Measurements from ENCODE around the gene LEKR1.

LEKR1 gene

GRCh38 chr3:157056035-157056434, 229.9 kb downstream of the LEKR1 start:
- Histone ChIP-seq H3K27ac (ENCODE audit: extremely low read depth, low read depth, low read length) (no peak overlapping the region), H3K4me1 (ENCODE audit: control insufficient read depth, insufficient read depth, low read length) (no peaks in the 10 kb centered on the region), H3K36me3 (ENCODE audit: control insufficient read depth in 2 of 2, insufficient read depth in 1 of 2, low read length in 2 of 2) (no peaks in the 10 kb centered on the region), H3K9me3 (ENCODE audit: control insufficient read depth, insufficient read depth, low read depth, low read length) (no peaks in the 10 kb centered on the region), H3K4me3 (ENCODE audit: low read depth, low read length) (no peak overlapping the region)
- TF ChIP-seq ZNF148 (tag by site-specific recombination; IDR thresholded peaks at IDR 0.05; ENCODE audit: borderline replicate concordance) (no peak), ZNF169 (tag by site-specific recombination; IDR thresholded peaks at IDR 0.05) (no peak), ZNF521 (tag by site-specific recombination; IDR thresholded peaks at IDR 0.05) (no peak), ZNF555 (tag by site-specific recombination; conservative IDR thresholded peaks at IDR 0.05) (no peak), ZNF449 (tag by site-specific recombination; IDR thresholded peaks at IDR 0.05) (no peak)
- POLR2A ChIA-PET: no interaction called here
- CTCF ChIA-PET: no interaction called here

DNA sequence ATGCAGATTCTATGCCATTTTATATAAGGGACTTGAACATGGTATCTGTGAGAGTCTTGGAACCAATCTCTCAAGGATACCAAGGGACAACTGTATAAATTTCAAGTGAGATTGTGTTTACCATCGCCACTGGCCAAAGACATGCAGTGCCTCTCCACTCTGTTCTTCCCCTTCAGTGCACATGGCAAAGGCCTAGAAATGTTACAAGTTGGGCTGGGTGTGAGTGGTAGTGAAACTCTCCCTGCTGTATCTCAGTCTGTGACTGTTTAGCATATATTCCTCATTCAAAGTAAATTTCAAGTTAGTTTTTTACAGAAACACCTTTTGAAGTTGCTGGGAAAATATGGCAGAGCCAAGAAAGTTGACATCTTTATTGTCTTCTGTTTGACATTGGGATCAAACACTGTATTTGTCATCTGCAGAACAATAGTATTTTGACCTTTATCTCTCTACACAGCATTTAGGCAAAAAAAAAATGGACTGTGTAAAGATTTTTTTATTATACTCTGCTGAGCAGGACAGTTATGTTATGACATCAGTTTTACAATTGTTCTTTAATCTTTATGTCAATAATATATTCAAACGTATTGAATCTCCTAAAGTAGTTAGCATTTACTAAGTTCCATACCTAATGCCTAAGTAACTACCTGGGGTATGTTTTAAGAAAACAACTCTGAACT, 232.4 kb downstream of the LEKR1 start:
- H3K36me3 ChIP-seq (ENCODE audit: control insufficient read depth in 2 of 2, insufficient read depth in 1 of 2, low read length in 2 of 2): no peaks in the 10 kb centered on the region
- CTCF ChIA-PET: no interaction called here
- no peaks in the 10 kb centered on the region for H3K4me1 ChIP-seq (ENCODE audit: control insufficient read depth, insufficient read depth, low read length)
- H3K27ac ChIP-seq (ENCODE audit: extremely low read depth, low read depth, low read length): no peak overlapping the region
- peak; percentile 6; the same call in 1 of the 2 replicates for TF ChIP-seq PRDM6 (tag by site-specific recombination; IDR thresholded peaks at IDR 0.05)
- TF ChIP-seq ZNF48 (tag by site-specific recombination; IDR thresholded peaks at IDR 0.05): no peak
- POLR2A ChIA-PET: no interaction called here
- H3K9me3 ChIP-seq (ENCODE audit: control insufficient read depth, insufficient read depth, low read depth, low read length): no peaks in the 10 kb centered on the region
- no peak overlapping the region for H3K4me3 ChIP-seq (ENCODE audit: low read depth, low read length)

- H3K4me3 ChIP-seq (ENCODE audit: low read depth, low read length): no peak overlapping the region
- H3K27ac ChIP-seq (ENCODE audit: extremely low read depth, low read depth, low read length): no peak overlapping the region
- H3K9me3 ChIP-seq (ENCODE audit: control insufficient read depth, insufficient read depth, low read depth, low read length): no peaks in the 10 kb centered on the region
- H3K4me1 ChIP-seq (ENCODE audit: control insufficient read depth, insufficient read depth, low read length): no peaks in the 10 kb centered on the region; the same call in 1 of the 2 replicates
- no peaks in the 10 kb centered on the region for H3K36me3 ChIP-seq (ENCODE audit: control insufficient read depth in 2 of 2, insufficient read depth in 1 of 2, low read length in 2 of 2)
- ChIA-PET POLR2A (no interaction called here), CTCF (no interaction called here)
- TF ChIP-seq ZNF776 (tag by site-specific recombination; IDR thresholded peaks at IDR 0.05; ENCODE audit: borderline replicate concordance): no peak
- no peak for TF ChIP-seq ZNF362 (tag by site-specific recombination; IDR thresholded peaks at IDR 0.05)
- TF ChIP-seq ZNF184 (tag by site-specific recombination; IDR thresholded peaks at IDR 0.05): no peak
- no peak for TF ChIP-seq ZNF157 (tag by site-specific recombination; IDR thresholded peaks at IDR 0.05)
- TF ChIP-seq, protein P1, sequence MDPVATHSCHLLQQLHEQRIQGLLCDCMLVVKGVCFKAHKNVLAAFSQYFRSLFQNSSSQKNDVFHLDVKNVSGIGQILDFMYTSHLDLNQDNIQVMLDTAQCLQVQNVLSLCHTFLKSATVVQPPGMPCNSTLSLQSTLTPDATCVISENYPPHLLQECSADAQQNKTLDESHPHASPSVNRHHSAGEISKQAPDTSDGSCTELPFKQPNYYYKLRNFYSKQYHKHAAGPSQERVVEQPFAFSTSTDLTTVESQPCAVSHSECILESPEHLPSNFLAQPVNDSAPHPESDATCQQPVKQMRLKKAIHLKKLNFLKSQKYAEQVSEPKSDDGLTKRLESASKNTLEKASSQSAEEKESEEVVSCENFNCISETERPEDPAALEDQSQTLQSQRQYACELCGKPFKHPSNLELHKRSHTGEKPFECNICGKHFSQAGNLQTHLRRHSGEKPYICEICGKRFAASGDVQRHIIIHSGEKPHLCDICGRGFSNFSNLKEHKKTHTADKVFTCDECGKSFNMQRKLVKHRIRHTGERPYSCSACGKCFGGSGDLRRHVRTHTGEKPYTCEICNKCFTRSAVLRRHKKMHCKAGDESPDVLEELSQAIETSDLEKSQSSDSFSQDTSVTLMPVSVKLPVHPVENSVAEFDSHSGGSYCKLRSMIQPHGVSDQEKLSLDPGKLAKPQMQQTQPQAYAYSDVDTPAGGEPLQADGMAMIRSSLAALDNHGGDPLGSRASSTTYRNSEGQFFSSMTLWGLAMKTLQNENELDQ (tag by site-specific recombination; IDR thresholded peaks at IDR 0.05; ENCODE audit: low read depth): no peak
- no peak for TF ChIP-seq ZNF404 (tag by site-specific recombination; IDR thresholded peaks at IDR 0.05)
- no peak for TF ChIP-seq ZBTB1 (tag by site-specific recombination; IDR thresholded peaks at IDR 0.05)
- TF ChIP-seq ZNF350 (tag by site-specific recombination; IDR thresholded peaks at IDR 0.05): no peak
- TF ChIP-seq KLF7 (tag by site-specific recombination; IDR thresholded peaks at IDR 0.05; ENCODE audit: borderline replicate concordance): no peak
- TF ChIP-seq ZNF24 (tag by site-specific recombination; IDR thresholded peaks at IDR 0.05): no peak
- no peak for TF ChIP-seq ZNF513 (tag by site-specific recombination; IDR thresholded peaks at IDR 0.05)
- TF ChIP-seq ZNF624 (tag by site-specific recombination; IDR thresholded peaks at IDR 0.05): no peak
- no peak for TF ChIP-seq MYNN (tag by site-specific recombination; IDR thresholded peaks at IDR 0.05; ENCODE audit: borderline replicate concordance)
- no peak for TF ChIP-seq ZNF223 (tag by site-specific recombination; IDR thresholded peaks at IDR 0.05)
These were observed 233.0 kb downstream of the LEKR1 start for GRCh38 chr3:157059181-157059580.
